Measurements from ENCODE around the gene SLC22A8.
"Not testable (repeated sequence)": the region's sequence is repeated elsewhere in the genome, so short reads cannot be mapped to it uniquely, and the experiment has no call there.

Gene SLC22A8

GRCh38 chr11:63015521-63016215 is at the start of gene SLC22A8:
TSS of gene SLC22A8 (minus strand) at chr11:63015841. CDS start at chr11:63014958, 883 bp downstream.
- DNase-seq, result peak in 1 of 56 donors; percentile 8

- DNase-seq, result not testable (repeated sequence)
Observed at GRCh38 chr11:63046203-63046602, 30.6 kb upstream of the SLC22A8 start.

- no peak for DNase-seq
Observed at GRCh38 chr11:63042596-63042995, 27.0 kb upstream of the SLC22A8 start.

GRCh38 chr11:63032457-63032856 is 16.8 kb upstream of the SLC22A8 start:
- no peak for DNase-seq

GRCh38 chr11:63023841-63024648 is 8.4 kb upstream of the SLC22A8 start:
- peak; percentile 18 to 96 (median 73) for DNase-seq

- peak in 5 of 56 donors; percentile 18 to 56 (median 36) for DNase-seq
Observed at GRCh38 chr11:63023222-63023814, 7.7 kb upstream of the SLC22A8 start.

- DNase-seq, result no peak
Observed at GRCh38 chr11:63022441-63022840, 6.8 kb upstream of the SLC22A8 start.

DNA sequence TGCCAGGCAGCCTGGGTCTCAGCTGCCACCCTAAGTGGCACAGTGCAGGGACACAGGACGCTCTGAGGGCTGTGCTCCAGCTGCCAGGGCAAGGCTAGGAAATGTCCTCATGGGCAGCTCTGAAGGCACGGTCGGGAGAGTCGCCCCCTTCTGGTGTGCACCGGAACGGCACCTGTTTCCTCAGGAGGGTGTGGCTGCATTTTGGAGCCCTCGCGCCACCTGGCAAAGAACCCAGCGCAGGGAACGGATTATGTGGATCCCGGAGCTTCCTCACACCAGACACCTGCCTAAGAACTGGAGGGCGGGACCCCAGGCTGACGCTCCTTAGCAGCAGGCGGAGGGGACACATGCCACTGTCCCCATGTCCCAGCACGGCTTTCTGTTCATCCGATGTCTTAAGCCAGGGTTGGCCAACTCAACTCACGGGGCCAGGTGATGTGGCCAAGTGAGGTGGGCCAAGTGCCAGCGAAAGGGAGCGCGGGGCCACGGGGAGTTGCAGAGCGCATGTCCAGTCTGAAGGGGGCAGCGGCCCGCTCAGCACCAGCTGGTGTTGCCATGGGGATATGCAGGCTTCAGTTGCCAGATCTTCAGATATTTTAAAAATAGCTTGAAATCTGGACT is 5.1 kb upstream of the SLC22A8 start:
- DNase-seq, result peak in 23 of 56 donors; percentile 4 to 66 (median 29)

- no peak for DNase-seq
Observed at GRCh38 chr11:63019506-63019905, 3.9 kb upstream of the SLC22A8 start.

- DNase-seq, result no peak
Observed at GRCh38 chr11:63017306-63017974, 1.8 kb upstream of the SLC22A8 start.

GRCh38 chr11:63014408-63015055 is 1.1 kb downstream of the SLC22A8 start:
- no peak for DNase-seq

DNA sequence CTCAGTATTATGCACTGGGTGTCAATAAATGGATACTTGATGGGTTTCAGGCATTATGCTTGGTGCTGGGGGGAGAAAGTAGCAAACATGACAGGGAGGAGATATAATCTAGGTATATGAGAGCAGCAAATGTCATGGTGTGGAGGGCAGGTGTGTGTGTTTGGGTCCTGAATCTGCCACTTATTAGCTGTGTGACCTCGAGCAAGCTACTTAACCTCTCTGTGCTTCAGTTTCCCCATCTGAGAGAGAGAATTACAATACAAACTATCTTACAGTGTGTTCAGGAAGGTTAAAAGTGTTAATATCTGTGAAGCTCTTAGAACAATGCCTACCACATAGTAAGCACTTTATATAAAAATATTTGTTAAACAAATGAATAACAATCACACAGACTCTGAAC is 2.8 kb downstream of the SLC22A8 start:
- no peak for DNase-seq

GRCh38 chr11:63012430-63012829 is 3.2 kb downstream of the SLC22A8 start:
- no peak for DNase-seq

DNA sequence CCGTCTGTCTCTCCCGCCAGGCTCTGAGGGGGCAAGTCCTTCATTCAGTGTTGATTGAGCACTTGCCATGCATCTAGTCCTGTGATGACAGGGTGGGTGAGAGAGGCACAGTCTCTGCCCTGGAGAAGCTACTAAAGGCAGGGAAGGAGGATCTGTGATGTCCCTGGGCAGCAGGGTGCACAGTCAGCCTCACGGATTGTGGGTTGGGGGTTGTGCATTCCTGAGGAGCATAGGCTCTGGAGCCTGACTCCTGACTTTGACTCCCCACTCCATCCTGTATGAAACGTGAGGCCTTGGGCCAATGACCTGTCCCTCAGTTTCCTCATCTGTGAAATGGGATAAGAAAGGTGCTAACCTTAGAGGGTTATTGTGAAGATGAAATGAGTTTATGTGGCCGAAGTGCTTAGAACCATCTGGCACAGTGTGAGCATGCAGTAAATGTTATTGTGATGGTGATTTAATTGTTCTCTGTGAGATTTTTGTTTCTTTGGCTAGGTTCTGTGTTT is 4.7 kb downstream of the SLC22A8 start:
- DNase-seq, result no peak

DNA sequence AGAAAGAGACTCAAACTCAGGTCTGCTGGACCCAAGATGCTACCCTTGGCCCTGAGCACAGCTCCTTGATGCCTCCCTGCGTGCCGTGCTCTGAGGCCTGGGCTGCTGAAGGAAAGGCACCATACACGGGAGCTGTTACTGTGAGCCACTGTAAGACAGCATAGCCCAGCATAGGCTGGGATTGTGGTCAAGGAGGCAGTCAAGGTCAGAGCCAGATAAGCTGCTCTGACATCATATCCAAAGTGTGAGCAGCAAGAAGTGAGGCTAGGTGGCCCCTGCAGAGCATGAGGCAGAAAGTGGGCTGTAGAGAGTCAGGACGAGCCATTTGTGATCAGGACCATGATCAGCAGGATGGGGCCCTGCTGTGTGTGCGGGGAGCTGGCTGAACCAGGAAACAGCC is 7.7 kb downstream of the SLC22A8 start:
- DNase-seq, result no peak

GRCh38 chr11:63001456-63001855 is 14.2 kb downstream of the SLC22A8 start:
- no peak for DNase-seq

- no peak for DNase-seq
Observed at GRCh38 chr11:62999649-63000048, 16.0 kb downstream of the SLC22A8 start.

- DNase-seq, result no peak
Observed at GRCh38 chr11:62999156-62999555, 16.5 kb downstream of the SLC22A8 start.

- no peak for DNase-seq
Observed at GRCh38 chr11:62996271-62996670, 19.4 kb downstream of the SLC22A8 start.

DNA sequence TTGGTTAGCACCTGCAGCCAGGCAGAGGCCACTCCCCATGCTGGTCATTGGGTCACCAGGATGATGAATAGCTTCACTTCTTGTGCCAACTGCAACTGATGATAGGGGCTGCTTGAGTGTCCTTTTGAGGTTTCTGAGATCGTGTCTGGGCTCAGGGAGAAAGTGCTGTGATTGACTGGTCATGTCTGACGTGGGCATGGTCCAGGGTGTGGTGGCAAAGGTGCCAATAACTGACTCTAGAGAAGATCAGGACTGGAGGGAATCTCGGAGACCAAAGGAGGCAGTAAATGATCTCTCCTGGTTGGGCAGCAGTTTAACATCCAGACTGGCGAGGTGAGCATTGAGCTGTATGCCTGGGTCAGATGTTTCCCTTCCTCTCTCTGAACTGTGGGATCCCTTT is 20.9 kb downstream of the SLC22A8 start:
- DNase-seq, result no peak

DNA sequence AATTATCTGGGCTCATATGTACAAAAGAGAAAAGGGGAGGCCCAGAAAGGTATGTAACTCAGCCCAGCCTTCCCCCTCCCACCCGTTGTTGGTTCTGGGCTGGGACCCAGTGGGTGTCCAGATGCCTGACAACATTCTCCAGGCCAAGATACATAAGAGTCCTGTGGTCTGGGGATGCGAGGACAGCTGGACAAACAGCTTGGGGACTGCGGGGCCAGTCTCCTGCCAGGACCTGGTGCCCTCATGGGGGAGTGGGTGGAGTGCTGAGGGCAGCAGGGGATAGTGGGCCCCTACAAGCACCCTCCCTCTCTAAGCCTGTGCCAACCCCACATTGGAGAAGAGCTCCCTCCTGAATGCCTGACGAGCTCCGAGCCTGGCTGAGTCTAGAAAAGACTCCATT is 27.4 kb downstream of the SLC22A8 start:
- DNase-seq, result no peak

Data from amygdala (tissue), 56 donors.